Kidney epithelial cell (primary cell): ENCODE data around the gene HNRNPC. TPM values are rescaled to one million over a fixed set of nuclear protein-coding genes. Genes with fewer than 3 reads are reported as not detected.

ENCODE experiments used
- DNase-seq: peaks from one replicate; pipeline ENCODE4 v3.0.0-alpha.2; 2010; ENCODE audit warnings: low read depth
- H3K27me3 ChIP-seq: 2 replicates; pipeline ENCODE4 v1.6.0; 2011; ENCODE audit warnings: low read length; ENCODE audit not compliant: control insufficient read depth, insufficient read depth
- H3K36me3 ChIP-seq: 2 replicates; pipeline ENCODE4 v1.5.1; 2011; ENCODE audit warnings: low read length; ENCODE audit not compliant: control insufficient read depth, insufficient read depth
- H3K4me3 ChIP-seq: 2 replicates; pipeline ENCODE4 v1.5.1; 2011; ENCODE audit warnings: low read depth, mild to moderate bottlenecking, control low read depth, low read length
- total RNA-seq: library from RNA; depleted of rRNA; stranded (reverse); fragments of >200 nt; gene quantifications from 2 replicates; pipeline ENCODE4 v1.2.3, GENCODE V29; 2015
- TF ChIP-seq, protein P1 (sequence below): IDR thresholded peaks from 2 replicates; pipeline ENCODE4 v1.5.1; 2011; ENCODE audit warnings: mild to moderate bottlenecking, moderate library complexity, low read length, control low read depth, inconsistent platforms; ENCODE audit not compliant: insufficient read depth, poor library complexity, severe bottlenecking

Gene HNRNPC
- total RNA-seq, 1 donor from 2014 or later = 773 TPM

DNA sequence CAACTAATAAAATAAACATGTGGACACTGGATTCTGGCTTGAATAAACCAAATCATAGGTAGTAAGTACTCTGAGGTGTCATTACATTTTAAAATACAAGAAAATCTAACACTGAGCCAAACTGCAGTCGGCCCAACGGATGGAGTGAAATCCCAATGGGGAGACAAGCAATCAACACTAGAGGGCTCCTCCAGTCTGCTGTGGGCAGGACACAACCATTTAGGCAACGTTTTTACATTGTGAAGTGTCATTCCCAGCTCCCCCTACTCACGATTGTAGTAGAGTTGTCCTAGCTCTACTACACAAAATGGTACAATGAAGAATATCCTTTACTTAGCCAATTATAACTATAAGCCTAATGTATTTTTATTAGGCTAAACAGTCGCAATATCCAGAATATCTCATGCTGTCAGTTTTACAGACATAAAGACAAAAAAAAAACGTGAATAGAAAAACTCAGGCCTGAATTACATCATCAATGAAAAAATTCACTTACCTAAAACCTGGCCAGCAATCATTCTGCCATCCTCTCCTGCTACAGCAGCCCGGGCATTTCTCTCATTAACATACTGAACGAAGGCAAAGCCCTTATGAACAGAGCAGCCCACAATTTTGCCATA lies 35.7 kb downstream of the HNRNPC start:
- no peak for DNase-seq
- peaks cover 3% of the 10 kb centered on the region for H3K36me3 ChIP-seq

DNA sequence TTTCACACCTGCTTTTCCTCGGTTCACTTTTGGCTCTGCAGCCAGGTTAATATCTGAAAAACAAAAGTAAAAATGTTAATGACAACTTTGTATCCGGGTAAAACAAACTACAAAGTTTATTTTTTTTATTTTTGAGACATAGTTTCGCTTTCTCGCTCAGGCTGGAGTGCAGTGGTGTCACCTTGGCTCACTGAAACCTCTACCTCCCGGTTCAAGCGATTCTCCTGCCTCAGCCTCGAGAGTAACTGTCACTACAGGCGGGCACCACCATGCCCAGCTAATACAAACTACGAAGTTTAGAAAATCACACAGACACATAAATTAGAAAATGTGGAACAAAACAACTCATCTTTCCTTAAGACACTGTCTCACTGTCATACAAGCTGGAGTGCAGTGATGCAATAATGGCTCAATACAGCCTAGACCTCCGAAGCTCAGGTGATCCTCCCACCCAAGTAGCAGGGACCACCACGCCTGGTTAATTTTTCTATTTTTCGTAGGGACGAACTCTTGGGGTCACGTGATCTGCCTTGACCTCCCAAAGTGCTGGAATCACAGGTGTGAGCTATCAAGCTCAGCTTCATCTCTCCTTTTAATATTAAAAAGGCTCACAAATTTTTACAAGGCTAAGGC lies 38.1 kb downstream of the HNRNPC start:
- TF ChIP-seq, protein P1, sequence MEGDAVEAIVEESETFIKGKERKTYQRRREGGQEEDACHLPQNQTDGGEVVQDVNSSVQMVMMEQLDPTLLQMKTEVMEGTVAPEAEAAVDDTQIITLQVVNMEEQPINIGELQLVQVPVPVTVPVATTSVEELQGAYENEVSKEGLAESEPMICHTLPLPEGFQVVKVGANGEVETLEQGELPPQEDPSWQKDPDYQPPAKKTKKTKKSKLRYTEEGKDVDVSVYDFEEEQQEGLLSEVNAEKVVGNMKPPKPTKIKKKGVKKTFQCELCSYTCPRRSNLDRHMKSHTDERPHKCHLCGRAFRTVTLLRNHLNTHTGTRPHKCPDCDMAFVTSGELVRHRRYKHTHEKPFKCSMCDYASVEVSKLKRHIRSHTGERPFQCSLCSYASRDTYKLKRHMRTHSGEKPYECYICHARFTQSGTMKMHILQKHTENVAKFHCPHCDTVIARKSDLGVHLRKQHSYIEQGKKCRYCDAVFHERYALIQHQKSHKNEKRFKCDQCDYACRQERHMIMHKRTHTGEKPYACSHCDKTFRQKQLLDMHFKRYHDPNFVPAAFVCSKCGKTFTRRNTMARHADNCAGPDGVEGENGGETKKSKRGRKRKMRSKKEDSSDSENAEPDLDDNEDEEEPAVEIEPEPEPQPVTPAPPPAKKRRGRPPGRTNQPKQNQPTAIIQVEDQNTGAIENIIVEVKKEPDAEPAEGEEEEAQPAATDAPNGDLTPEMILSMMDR = no peak
- H3K4me3 ChIP-seq = no peak overlapping the region
- peaks cover 3% of the 10 kb centered on the region for H3K36me3 ChIP-seq
- no peak for DNase-seq
- no peaks in the 10 kb centered on the region for H3K27me3 ChIP-seq

More for the DNA sequence above, 35.7 kb downstream of the HNRNPC start:
- TF ChIP-seq, protein P1 = peak; percentile 18
- Histone ChIP-seq H3K4me3 (no peak overlapping the region), H3K27me3 (no peaks in the 10 kb centered on the region)

DNA sequence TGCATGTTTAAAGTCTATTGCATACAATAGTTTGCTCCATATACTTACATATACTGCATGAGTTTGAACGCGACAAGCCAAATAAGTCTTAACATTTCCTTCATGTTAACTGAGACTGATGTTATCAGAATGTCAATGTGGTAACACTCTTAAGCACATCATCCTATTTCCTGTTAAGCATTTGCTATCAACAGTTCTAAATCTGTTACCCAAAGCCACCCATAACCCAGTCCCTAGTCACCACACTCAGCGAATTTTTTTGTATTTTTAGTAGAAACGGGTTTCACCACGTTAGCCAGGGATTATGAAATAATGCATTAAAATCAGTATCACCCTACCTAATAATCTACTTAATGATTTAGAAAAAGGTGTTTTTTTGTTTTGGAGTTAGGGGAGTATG lies 39.4 kb downstream of the HNRNPC start:
- TF ChIP-seq, protein P1 = no peak
- Histone ChIP-seq H3K4me3 (no peak overlapping the region), H3K27me3 (no peaks in the 10 kb centered on the region), H3K36me3 (peaks cover 3% of the 10 kb centered on the region)
- no peak for DNase-seq

DNA sequence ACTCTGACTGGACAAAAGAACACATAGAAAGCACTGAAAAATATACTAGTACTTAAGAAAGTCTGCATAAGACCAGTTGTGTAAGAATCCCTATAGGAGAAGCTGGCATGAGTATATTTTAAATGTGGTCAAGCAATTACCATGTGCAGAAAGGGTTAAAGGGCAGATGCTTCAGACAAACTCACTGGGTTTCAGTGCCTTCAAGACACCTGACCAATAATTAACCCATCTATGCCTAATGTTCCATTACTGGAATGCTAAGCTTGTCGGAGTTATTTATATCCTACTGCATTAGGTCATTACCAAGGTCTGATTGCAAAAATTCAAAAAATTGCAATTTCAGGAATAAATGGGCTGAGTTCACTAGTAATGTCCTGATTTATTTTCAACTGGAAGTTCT lies 41.3 kb downstream of the HNRNPC start:
- TF ChIP-seq, protein P1 = no peak
- DNase-seq = peak; percentile 63
- no peak overlapping the region for H3K4me3 ChIP-seq
- no peaks in the 10 kb centered on the region for H3K27me3 ChIP-seq
- H3K36me3 ChIP-seq = peaks cover 3% of the 10 kb centered on the region

DNA sequence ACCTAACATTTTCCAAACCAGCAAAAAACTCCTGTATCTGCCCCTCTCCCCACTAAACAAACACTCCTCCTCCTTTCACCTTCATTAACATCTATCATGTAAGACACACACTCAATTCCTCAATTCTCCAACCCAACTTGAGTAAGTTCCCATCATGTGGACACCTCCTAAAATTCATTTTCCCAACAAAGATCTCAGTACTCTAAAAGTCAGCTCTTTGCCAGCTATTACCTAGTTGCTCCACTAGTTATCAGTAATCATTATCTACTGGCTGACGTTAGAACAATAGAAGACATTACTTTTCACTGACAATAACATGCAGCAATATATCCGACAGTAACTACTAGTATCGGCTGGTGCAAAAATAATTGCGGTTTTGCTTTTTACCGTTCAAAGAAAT lies 42.1 kb downstream of the HNRNPC start:
- TF ChIP-seq, protein P1 = no peak

More for the DNA sequence above, 42.1 kb downstream of the HNRNPC start:
- no peak for DNase-seq
- Histone ChIP-seq H3K36me3 (peaks cover 3% of the 10 kb centered on the region), H3K27me3 (no peaks in the 10 kb centered on the region), H3K4me3 (no peak overlapping the region)
